ENCODE measurements around the gene FBXW7. TPM values are rescaled to one million over a fixed set of nuclear protein-coding genes. Genes with fewer than 3 reads are reported as not detected.

FBXW7 gene
- total RNA-seq, 1 experiment from 2014 or later: 30.9 TPM

- Histone ChIP-seq H3K27ac (ENCODE audit: low read length) (no peak overlapping the region), H3K4me3 (ENCODE audit: low read length) (no peak overlapping the region), H3K27me3 (ENCODE audit: low read length) (no peaks in the 10 kb centered on the region), H3K4me1 (ENCODE audit: low read length) (peaks cover 24% of the 10 kb centered on the region), H3K4me2 (ENCODE audit: low read depth, low read length, poor library complexity, severe bottlenecking) (no peak overlapping the region), H2AFZ (ENCODE audit: low read length) (no peak overlapping the region), H3K9me2 (replicated peaks; ENCODE audit: insufficient read depth, low read length) (no peaks in the 10 kb centered on the region), H3K36me3 (ENCODE audit: insufficient read depth, low read length) (no peaks in the 10 kb centered on the region), H3K9ac (ENCODE audit: low read length) (no peak overlapping the region), H3K9me3 (ENCODE audit: low read length) (no peaks in the 10 kb centered on the region), H3K79me2 (ENCODE audit: low read length) (peaks cover 19% of the 10 kb centered on the region), H4K20me1 (ENCODE audit: insufficient read depth, low read depth, low read length) (peaks cover 71% of the 10 kb centered on the region)
- DNase-seq: no peak
Measured at GRCh38 chr4:152514356-152514755, 21.5 kb downstream of the FBXW7 start.

GRCh38 chr4:152513078-152513477, 22.8 kb downstream of the FBXW7 start:
- Histone ChIP-seq H3K27me3 (ENCODE audit: low read length) (no peaks in the 10 kb centered on the region), H3K4me1 (ENCODE audit: low read length) (peaks cover 24% of the 10 kb centered on the region), H4K20me1 (ENCODE audit: insufficient read depth, low read depth, low read length) (peaks cover 81% of the 10 kb centered on the region), H3K79me2 (ENCODE audit: low read length) (peaks cover 17% of the 10 kb centered on the region), H3K9ac (ENCODE audit: low read length) (no peak overlapping the region), H3K9me3 (ENCODE audit: low read length) (no peaks in the 10 kb centered on the region), H3K4me3 (ENCODE audit: low read length) (no peak overlapping the region), H2AFZ (ENCODE audit: low read length) (no peak overlapping the region), H3K27ac (ENCODE audit: low read length) (no peak overlapping the region), H3K9me2 (replicated peaks; ENCODE audit: insufficient read depth, low read length) (no peaks in the 10 kb centered on the region), H3K4me2 (ENCODE audit: low read depth, low read length, poor library complexity, severe bottlenecking) (no peak overlapping the region), H3K36me3 (ENCODE audit: insufficient read depth, low read length) (no peaks in the 10 kb centered on the region)
- DNase-seq: no peak

GRCh38 chr4:152512483-152512882, 23.4 kb downstream of the FBXW7 start:
- H4K20me1 ChIP-seq (ENCODE audit: insufficient read depth, low read depth, low read length): peaks cover 84% of the 10 kb centered on the region
- peaks cover 17% of the 10 kb centered on the region for H3K79me2 ChIP-seq (ENCODE audit: low read length)
- H3K4me2 ChIP-seq (ENCODE audit: low read depth, low read length, poor library complexity, severe bottlenecking): no peak overlapping the region
- DNase-seq: no peak
- no peaks in the 10 kb centered on the region for H3K9me3 ChIP-seq (ENCODE audit: low read length)
- H3K36me3 ChIP-seq (ENCODE audit: insufficient read depth, low read length): no peaks in the 10 kb centered on the region
- no peaks in the 10 kb centered on the region for H3K9me2 ChIP-seq (replicated peaks; ENCODE audit: insufficient read depth, low read length)
- H2AFZ ChIP-seq (ENCODE audit: low read length): no peak overlapping the region
- no peak overlapping the region for H3K9ac ChIP-seq (ENCODE audit: low read length)
- H3K4me3 ChIP-seq (ENCODE audit: low read length): no peak overlapping the region
- H3K27me3 ChIP-seq (ENCODE audit: low read length): no peaks in the 10 kb centered on the region
- H3K4me1 ChIP-seq (ENCODE audit: low read length): peaks cover 24% of the 10 kb centered on the region
- no peak overlapping the region for H3K27ac ChIP-seq (ENCODE audit: low read length)

DNA sequence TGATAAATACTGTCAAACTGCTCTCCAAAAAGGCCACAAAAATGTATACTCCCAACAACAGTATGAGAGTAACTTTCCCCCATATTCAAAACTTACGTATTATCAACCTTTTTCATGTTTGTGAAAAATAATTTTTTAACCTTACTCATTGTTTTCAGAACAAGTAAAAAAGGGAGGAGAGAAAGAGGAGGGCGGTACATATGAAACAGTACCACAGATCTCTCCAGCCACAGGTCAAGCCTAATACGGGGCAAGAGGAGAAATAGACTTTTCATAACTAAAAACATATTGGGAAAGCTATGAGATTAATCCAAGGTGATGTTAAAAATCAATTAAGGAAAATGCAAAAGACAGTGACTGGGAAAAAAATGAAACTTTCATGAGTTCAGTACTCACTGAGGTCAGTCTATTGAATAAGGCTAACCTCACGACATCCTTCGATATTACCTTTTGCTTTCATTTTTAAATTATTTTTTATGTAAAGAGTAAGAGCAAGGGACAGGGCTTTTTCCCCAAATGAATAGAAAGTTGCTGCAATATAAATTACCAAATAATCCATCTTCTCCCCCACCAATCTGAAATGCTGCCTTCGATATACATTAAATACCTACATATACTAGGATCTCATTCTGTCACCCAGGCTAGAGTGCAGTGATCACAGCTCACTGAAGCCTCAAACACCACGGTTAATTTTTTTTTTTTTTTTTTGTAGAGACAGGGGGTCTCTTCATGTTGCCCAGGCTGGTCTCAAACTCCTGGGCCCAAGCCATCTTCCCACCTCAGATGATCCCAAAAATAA, 25.3 kb downstream of the FBXW7 start:
- Histone ChIP-seq H3K9me3 (ENCODE audit: low read length) (no peaks in the 10 kb centered on the region), H3K27me3 (ENCODE audit: low read length) (no peaks in the 10 kb centered on the region), H3K36me3 (ENCODE audit: insufficient read depth, low read length) (no peaks in the 10 kb centered on the region), H3K9me2 (replicated peaks; ENCODE audit: insufficient read depth, low read length) (no peaks in the 10 kb centered on the region), H2AFZ (ENCODE audit: low read length) (no peak overlapping the region), H3K4me1 (ENCODE audit: low read length) (peaks cover 24% of the 10 kb centered on the region), H3K9ac (ENCODE audit: low read length) (no peak overlapping the region), H3K4me3 (ENCODE audit: low read length) (no peak overlapping the region), H3K79me2 (ENCODE audit: low read length) (peaks cover 13% of the 10 kb centered on the region), H4K20me1 (ENCODE audit: insufficient read depth, low read depth, low read length) (peaks cover 85% of the 10 kb centered on the region), H3K27ac (ENCODE audit: low read length) (no peak overlapping the region), H3K4me2 (ENCODE audit: low read depth, low read length, poor library complexity, severe bottlenecking) (peak overlapping the region; percentile 3)
- no peak for DNase-seq

- Histone ChIP-seq H3K9ac (ENCODE audit: low read length) (no peak overlapping the region), H3K9me2 (replicated peaks; ENCODE audit: insufficient read depth, low read length) (no peaks in the 10 kb centered on the region), H3K27ac (ENCODE audit: low read length) (no peak overlapping the region), H2AFZ (ENCODE audit: low read length) (no peak overlapping the region), H3K36me3 (ENCODE audit: insufficient read depth, low read length) (no peaks in the 10 kb centered on the region), H3K27me3 (ENCODE audit: low read length) (no peaks in the 10 kb centered on the region), H3K4me1 (ENCODE audit: low read length) (peaks cover 22% of the 10 kb centered on the region), H3K4me3 (ENCODE audit: low read length) (no peak overlapping the region), H3K4me2 (ENCODE audit: low read depth, low read length, poor library complexity, severe bottlenecking) (no peak overlapping the region), H4K20me1 (ENCODE audit: insufficient read depth, low read depth, low read length) (peaks cover 82% of the 10 kb centered on the region), H3K9me3 (ENCODE audit: low read length) (no peaks in the 10 kb centered on the region), H3K79me2 (ENCODE audit: low read length) (peaks cover 11% of the 10 kb centered on the region)
- DNase-seq: no peak
Measured at GRCh38 chr4:152509595-152510225, 26.2 kb downstream of the FBXW7 start.

DNA sequence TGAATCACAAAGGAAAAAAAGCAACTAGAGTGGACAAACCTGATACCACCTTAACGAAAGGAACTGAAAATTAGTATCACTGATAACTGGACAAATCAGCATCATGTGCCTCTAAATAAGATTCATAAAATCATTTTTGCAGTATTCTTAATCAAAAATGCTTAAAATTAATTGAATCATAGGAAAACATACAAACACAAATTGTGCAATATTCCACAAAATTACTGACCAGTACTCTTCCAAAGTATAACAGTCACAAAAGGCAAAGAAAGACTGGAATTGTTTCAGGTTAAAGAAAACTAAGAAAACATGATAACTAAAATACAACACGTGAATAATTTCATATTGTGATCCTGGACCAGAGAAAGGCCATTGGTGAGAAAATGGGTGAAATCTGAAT, 27.1 kb downstream of the FBXW7 start:
- DNase-seq: no peak
- no peaks in the 10 kb centered on the region for H3K9me2 ChIP-seq (replicated peaks; ENCODE audit: insufficient read depth, low read length)
- peaks cover 83% of the 10 kb centered on the region for H4K20me1 ChIP-seq (ENCODE audit: insufficient read depth, low read depth, low read length)
- H2AFZ ChIP-seq (ENCODE audit: low read length): no peak overlapping the region
- no peak overlapping the region for H3K27ac ChIP-seq (ENCODE audit: low read length)
- H3K4me2 ChIP-seq (ENCODE audit: low read depth, low read length, poor library complexity, severe bottlenecking): no peak overlapping the region
- peaks cover 7% of the 10 kb centered on the region for H3K79me2 ChIP-seq (ENCODE audit: low read length)
- H3K36me3 ChIP-seq (ENCODE audit: insufficient read depth, low read length): no peaks in the 10 kb centered on the region
- H3K9ac ChIP-seq (ENCODE audit: low read length): no peak overlapping the region
- H3K27me3 ChIP-seq (ENCODE audit: low read length): no peaks in the 10 kb centered on the region
- no peak overlapping the region for H3K4me3 ChIP-seq (ENCODE audit: low read length)
- H3K4me1 ChIP-seq (ENCODE audit: low read length): peaks cover 15% of the 10 kb centered on the region
- no peaks in the 10 kb centered on the region for H3K9me3 ChIP-seq (ENCODE audit: low read length)

- Histone ChIP-seq H2AFZ (ENCODE audit: low read length) (no peak overlapping the region), H3K79me2 (ENCODE audit: low read length) (peaks cover 7% of the 10 kb centered on the region), H3K27me3 (ENCODE audit: low read length) (no peaks in the 10 kb centered on the region), H3K9ac (ENCODE audit: low read length) (no peak overlapping the region), H3K36me3 (ENCODE audit: insufficient read depth, low read length) (no peaks in the 10 kb centered on the region), H3K9me2 (replicated peaks; ENCODE audit: insufficient read depth, low read length) (no peaks in the 10 kb centered on the region), H3K4me3 (ENCODE audit: low read length) (no peak overlapping the region), H3K27ac (ENCODE audit: low read length) (no peak overlapping the region), H3K9me3 (ENCODE audit: low read length) (no peaks in the 10 kb centered on the region), H3K4me1 (ENCODE audit: low read length) (peaks cover 11% of the 10 kb centered on the region; the same call in 1 of the 2 replicates), H4K20me1 (ENCODE audit: insufficient read depth, low read depth, low read length) (peaks cover 86% of the 10 kb centered on the region), H3K4me2 (ENCODE audit: low read depth, low read length, poor library complexity, severe bottlenecking) (no peak overlapping the region)
- DNase-seq: no peak
Measured at GRCh38 chr4:152508386-152508785, 27.5 kb downstream of the FBXW7 start.

GRCh38 chr4:152503653-152504290, 32.1 kb downstream of the FBXW7 start:
- Histone ChIP-seq H3K27me3 (ENCODE audit: low read length) (no peaks in the 10 kb centered on the region), H3K4me1 (ENCODE audit: low read length) (peaks cover 17% of the 10 kb centered on the region), H3K36me3 (ENCODE audit: insufficient read depth, low read length) (no peaks in the 10 kb centered on the region), H3K27ac (ENCODE audit: low read length) (no peak overlapping the region), H4K20me1 (ENCODE audit: insufficient read depth, low read depth, low read length) (peaks cover 83% of the 10 kb centered on the region), H3K9me3 (ENCODE audit: low read length) (no peaks in the 10 kb centered on the region), H3K9me2 (replicated peaks; ENCODE audit: insufficient read depth, low read length) (no peaks in the 10 kb centered on the region), H3K4me3 (ENCODE audit: low read length) (no peak overlapping the region), H3K9ac (ENCODE audit: low read length) (no peak overlapping the region), H3K79me2 (ENCODE audit: low read length) (peaks cover 4% of the 10 kb centered on the region; the same call in 1 of the 2 replicates), H3K4me2 (ENCODE audit: low read depth, low read length, poor library complexity, severe bottlenecking) (no peak overlapping the region), H2AFZ (ENCODE audit: low read length) (no peak overlapping the region)
- no peak for DNase-seq

All from Karpas-422 (cell line).